NOMO-1 treated with DMSO at 0.1 percent for 48 hours (cell line): ENCODE data around the gene LPAR6.
"Not testable (repeated sequence)": the region's sequence is repeated elsewhere in the genome, so short reads cannot be mapped to it uniquely, and the experiment has no call there.

Experiments
- DNase-seq: peaks from one replicate; lab custom pipeline; 2025; ENCODE audit not compliant: unreplicated experiment; lab: John Stamatoyannopoulos, UW

LPAR6 gene

GRCh38 chr13:48422003-48422402 is 9.1 kb upstream of the LPAR6 start:
- not testable (repeated sequence) for DNase-seq

DNA sequence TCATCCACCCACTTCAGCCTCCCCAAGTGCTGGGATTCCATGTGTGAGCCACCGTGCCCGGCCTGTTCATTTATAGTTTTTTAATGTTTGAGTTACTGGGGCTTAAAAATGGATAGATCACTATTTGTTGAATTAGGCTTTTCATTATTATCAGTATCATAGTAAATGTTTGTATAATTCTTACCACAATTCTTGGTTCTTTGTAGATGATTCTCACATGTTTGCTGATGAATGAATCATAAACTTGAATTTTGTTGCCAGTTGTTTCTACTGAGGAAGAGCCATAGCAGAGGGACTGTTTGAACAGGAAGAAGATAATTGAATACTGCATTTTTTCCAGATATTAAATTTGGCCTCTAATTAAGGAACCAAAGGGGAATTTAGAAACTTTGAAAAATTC is 2.6 kb upstream of the LPAR6 start:
- no peak for DNase-seq

- DNase-seq: no peak
Observed at GRCh38 chr13:48414501-48414900, 1.6 kb upstream of the LPAR6 start.

DNA sequence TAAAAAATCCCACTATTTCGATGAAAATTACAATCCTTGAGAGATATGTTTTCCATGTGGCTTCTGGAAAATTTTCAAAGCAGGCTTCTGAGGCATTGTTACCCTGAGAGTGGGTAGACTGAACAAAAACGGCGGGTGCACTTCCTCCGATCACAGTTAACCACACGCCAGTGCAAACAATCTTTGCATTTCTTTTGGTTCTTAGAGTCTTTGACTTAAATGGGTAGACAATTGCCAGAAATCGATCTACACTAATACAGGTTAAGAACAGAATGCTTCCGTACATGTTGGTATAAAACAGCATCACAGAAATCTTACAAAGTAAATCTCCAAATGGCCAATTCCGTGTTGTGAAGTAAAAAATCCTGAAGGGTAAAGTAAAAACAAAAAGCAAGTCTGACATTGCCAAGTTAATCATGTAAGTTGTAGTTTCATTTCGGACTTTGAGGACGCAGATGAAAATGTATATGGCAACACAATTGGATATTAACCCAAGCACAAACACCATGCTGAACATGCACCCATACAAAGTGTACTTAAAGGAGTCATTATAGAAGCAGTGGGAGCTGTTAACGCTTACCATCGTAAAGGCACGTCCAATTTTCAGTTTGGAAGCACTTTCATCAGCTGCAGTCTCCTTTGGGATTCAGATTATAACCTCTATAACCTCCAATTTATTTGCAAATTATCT is 927 bp downstream of the LPAR6 start:
- peak; percentile 9 for DNase-seq

DNA sequence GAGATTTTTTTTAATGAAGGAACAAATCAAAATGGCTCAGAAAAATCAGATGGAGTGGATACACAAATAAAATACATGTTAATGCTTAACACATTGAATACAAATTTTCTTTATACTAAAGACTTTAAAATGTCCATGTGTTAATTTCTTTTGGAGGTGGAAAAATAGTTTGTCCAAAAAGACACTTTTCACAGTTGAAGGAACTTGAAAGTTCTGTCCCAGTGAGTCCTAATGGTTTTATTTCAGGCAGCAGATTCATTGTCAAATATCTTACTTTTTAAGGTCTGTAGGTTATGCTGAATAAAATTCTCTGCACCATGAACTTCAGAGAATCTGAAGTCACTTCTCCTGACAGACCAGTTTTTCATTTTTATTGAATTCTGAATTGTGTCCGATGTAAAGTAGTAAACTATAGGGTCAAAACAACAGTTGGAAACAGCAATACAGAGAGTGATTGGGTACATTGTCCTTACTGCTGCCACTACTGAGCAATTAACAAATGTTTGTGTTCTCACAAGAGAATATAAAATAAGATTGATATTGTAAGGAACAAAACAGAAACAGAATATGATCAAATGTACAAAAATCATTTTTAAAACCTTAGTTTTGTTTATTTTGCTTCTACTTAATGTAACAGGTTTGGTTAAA is 1.6 kb downstream of the LPAR6 start:
- no peak for DNase-seq

DNA sequence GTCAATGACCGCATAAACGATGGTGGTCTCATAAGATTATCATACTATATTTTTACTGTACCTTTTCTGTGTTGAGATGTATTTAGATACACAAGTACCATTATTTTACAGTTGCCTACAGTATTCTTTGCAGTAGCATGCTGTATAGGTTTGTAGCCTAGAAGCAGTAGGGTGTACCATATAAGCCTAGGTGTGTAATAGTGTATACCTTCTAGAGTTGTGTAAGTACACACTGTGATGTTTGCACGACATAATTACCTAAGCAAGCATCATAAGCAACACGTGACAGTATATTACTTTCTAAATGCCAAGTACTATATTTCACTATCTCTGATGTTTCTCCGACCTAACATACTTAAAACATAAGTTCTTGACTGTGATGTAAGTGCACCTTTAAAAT is 2.7 kb downstream of the LPAR6 start:
- no peak for DNase-seq

GRCh38 chr13:48405875-48406274 is 7.0 kb downstream of the LPAR6 start:
- no peak for DNase-seq

- DNase-seq: no peak
Observed at GRCh38 chr13:48404952-48405351, 8.0 kb downstream of the LPAR6 start.

DNA sequence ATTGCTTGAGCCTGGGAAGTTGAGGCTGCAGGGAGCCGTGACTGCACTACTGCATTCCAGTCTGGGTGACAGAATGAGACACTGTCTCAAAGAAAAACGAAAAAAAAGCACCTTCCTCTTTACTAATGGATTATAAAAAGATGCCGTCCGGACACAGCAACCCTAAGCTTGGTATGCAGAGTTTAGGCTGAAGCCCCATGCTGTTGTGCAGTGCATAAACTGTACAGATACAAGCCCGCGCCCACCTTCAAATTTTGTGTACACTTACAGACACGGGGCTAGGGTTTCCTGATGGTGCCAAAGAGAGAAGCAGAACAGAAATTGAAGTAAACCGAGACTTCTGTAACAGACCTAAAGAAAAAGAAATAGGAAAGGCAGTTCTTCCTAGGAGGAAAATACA is 9.0 kb downstream of the LPAR6 start:
- DNase-seq: no peak

- peak; percentile 64 for DNase-seq
Observed at GRCh38 chr13:48403151-48403631, 9.7 kb downstream of the LPAR6 start.

DNA sequence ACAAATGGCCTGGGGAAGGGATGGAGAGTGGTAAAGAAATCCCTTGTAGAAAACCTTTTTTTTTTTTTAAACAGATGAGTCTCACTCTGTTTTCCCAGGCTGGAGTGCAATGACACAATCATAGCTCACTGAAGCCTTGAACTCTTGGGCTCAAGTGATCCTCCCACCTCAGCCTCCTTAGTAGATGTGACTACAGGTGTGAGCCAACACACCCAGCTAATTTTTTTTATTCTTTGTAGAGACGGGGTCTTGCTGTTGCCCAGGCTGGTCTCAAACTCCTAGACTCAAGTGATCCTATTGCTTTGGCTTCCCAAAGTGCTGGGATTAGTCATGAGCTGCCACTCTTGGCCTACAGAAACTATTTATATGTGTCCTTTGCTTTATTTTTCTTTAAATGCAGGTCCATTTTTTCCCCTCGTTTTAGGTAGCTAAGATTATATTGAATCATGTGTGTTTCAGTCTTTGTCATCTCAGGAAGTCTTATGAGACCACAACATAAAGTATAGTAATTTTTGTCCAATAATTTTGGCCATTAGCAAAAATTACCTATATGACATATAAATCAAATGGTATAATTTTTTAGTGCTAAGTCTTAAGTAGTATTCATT is 10.5 kb downstream of the LPAR6 start:
- DNase-seq: no peak

GRCh38 chr13:48401480-48401879 is 11.4 kb downstream of the LPAR6 start:
- peak; percentile 69 for DNase-seq

DNA sequence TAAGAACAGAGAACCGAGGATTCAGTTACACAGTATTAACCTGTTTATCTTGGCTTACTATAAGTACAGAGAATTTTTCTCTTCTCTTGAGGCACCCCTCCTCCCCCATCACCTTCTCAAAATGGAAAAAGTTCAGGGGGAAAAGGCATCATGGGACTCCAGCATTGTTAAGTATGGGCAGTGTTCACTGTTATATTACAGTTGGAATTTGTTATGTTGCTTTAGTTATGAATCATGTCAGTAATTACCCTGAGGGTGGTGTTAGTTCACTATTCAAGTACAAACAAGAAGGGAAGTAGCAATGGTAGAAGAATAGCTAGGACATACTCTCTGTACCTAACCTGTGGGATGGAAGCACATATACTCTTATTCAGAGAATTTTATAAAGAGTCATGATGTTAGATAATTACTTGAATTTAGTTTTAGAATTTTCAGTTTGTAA is 12.0 kb downstream of the LPAR6 start:
- DNase-seq: peak; percentile 88

DNA sequence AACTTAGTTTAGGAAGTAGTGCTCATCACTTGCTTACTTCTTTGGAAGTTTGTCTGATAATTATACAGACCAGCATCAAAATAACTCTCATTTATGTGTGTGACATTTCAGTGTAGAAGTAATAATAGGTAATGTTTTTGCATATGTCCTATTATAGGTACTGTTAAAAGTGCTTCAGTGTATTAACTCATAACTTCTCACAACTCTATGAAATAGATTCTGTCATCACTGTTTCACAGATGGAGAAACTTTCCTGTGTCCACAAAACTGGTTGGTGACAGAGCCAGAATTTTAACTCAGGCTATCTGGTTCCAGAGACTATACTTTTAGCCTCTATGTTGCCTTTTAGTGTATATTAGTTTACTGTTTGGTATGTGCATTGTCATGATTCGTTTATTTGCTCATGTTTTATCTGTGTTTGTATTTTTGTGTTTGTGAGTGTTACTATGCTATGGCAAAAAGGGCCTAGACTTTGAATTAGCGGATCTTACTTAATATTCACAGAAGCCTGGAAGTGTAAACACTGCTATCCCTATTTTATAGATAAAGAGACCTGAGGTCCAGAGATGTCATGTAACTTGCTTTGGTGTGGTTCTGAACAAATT is 12.7 kb downstream of the LPAR6 start:
- no peak for DNase-seq

DNA sequence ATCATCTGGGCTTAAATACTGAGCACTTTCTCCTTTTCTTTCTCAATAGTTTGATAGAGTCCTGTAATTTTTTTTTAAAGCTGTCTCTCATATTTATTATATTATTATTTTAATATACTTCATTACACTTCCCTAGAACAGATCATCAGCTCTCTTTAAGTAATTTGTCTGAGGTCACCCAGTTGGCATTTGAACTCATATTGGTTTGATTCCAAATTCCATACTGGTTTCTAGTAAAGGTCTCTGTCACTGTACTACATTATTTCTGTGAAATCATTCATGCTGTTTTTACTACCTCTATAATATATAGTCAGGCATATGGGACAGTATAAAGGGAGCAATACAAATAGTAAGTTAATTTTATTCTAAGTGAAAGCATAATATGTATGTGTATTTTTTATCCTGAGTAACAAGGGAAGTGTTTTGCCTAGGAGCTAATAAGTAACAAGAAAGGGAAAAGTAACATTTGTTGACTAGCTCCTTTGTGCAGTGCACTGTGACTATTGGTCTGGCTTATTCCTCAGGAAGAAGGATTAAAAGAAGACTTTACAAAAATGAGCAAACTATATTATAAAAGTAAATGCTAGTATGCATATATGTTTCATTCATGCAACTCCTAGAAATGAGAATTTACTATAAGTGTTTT is 14.3 kb downstream of the LPAR6 start:
- no peak for DNase-seq

DNA sequence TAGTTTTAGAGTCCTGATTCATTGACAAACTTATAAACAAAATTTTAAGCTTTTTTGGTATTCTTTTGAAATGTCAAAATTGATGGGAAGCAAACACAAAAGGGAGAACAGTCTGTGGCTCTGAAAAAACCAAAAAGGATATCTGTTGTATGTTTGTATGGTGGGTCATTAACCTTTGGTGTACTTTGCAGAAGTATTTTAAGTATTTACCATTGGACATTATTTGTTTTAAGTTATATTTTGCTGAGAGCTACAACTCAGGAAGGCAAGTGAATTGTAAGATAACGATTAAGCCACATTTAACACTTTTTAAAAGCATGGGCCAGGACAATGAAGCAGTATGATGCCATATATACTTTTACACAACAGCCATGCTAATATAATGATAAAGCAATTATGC is 15.2 kb downstream of the LPAR6 start:
- no peak for DNase-seq

DNA sequence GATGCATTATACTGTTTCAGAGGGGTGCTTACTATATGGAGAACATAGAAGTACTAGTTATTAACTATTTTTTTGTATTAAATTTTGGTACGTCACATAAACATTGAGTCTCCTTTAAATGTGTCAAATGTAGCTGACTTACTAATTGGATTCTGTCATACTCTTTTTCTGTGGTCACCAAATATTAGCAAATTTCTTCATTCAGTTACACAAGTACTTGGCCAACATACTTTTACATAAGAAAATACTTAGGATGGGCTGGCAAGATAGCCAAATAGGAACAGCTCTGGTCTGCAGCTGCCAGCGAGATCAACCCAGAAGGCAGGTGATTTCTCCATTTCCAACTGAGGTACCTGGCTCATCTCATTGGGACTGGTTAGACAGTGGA is 19.2 kb downstream of the LPAR6 start:
- DNase-seq: no peak

DNA sequence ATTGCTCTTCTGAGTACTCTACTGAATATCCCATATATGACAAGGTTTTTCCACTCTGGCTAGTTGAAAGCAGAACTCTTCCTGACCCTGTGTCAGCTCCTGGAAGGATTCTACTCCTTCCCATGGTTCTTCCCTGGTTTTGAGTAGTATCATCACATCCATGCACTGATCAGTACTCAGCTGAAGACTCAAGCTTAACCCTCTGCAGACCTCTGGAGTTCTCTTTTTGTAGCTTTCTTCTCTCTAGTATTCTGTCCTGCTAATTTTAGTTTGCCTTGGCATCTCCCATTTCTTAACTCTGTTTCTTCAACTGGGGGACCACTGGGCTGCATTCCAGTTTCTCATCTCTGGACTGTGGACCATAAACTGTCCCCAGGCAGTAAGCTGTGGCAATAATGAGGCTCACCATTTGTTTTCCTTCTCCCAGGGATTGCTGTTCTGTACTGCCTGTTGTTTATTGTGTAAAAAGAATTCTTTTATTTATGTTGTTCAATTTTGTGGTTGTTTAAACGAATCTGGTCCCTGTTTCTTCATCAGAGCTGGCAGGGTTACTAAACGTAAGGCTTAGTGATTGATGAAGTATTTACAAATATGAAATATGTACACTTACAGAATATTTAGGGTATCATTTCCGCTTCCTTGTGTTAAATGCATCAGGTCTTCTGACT is 19.7 kb downstream of the LPAR6 start:
- DNase-seq: no peak

DNA sequence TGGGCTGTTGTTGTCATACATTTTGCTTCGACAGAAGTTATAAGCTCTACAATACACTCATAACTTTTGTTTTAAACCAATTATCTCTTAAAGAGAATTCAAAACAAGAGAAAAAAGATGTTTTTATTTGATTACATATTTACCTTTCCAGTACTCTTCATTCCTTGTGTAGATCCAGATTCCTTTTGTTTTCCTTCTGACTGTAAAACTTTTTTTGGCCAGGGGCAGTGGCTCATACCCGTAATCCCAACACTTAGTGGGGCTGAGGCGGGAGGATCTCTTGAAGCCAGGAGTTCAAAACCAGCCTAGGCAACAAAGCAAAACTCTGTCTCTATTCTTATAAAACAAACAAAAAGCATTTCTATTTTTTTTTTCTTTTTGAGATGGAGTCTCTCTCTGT is 21.7 kb downstream of the LPAR6 start:
- DNase-seq: no peak

- DNase-seq: no peak
Observed at GRCh38 chr13:48386816-48387215, 26.1 kb downstream of the LPAR6 start.

DNA sequence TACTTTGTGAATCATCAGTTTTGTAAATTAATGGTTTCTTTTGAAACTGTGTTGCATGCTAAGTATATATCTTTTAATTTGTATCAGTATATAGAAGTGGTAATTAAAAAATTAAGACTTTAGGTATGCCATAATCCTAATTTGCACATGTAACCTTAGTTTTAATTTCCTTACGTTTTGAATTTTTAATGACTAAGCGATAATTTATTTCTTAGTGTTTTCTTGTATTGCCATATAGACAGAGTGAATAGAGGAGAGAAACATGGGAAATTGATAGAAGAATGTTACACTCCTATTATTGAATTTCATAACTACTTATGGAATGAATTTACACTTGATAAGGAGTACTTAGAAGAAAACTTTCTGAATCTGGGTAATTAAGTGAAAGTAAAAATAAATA is 29.5 kb downstream of the LPAR6 start:
- no peak for DNase-seq
